DMS114 treated with DMSO at 0.1 percent for 48 hours (cell line): Measurements from ENCODE around the gene OSBPL2.

Experiments used
- DNase-seq: peaks from one replicate; lab custom pipeline; 2025; ENCODE audit not compliant: unreplicated experiment; lab: John Stamatoyannopoulos, UW

OSBPL2 gene

DNA sequence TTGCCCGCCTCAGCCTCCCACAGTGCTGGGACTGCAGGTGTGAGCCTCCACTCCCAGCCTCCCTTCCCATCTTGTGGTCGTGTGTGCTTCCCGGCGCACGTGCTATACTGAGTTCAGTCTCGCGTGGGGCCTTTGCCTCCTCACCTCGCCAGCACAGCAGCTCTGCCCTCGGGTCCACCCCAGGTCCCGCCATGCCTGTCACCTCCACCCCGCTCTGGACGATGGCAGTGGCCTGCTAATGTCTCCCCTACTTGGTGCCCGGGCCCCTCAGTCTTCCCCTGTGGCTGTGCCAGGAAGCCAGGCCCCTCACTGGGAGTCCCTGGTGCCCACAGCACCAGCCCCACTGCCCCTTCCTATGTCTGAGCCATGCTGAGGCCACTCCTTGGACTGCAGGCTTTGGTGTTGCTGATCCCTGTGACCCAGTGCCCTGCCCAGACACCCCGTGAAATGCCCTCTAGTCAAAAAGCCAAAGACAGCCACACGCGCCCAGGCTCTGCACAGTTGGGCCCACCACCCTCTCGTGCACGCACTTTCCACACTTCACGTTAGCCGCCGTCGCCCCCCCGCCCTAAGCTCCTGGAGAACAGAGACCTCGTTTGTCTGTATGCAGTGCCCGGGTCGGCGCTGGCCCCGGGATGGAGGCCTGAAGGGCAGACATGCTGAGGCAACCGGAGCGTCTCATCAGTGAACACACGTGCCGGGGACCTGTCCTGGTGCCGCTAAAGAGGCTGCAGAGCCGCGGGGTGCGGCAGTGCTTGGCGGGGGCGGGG, 32.5 kb upstream of the OSBPL2 start:
- DNase-seq, result no peak

GRCh38 chr20:62206388-62206775, 31.9 kb upstream of the OSBPL2 start:
- DNase-seq, result no peak

DNA sequence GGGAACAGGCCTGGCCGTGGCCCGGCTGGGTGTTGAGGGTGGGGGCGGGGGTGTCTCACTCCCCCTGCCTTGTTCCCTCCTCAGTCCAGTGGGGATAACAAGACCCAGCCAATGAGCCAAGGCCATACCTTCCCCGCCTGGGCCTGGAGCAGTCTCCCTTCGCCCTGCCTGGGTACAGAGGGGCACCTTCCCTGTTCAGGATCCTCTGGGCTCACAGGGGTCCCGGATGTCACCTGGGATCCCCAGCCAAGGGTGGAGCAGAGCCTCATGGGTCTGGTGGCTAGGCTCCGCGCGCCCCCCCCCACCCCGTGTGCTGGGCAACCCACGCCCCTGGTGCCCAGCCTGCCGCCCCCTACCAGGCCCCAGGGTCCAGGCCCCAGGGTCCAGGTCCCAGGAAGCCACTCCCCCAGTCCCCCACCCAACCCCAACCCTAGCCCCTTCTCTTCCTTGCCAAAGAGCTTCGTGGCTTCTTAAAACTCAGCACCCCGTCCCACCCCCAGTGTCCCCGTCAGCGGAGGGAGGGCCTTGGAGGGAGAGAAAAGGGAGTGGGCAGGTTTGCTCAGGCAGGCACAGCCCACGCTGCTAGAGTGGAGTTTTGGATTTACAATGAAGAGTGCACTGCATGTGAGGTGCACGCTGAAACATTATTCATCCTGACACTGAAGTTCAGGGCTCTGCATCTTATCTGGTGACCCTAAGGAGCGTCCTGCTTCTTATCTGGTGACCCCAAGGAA, 30.1 kb upstream of the OSBPL2 start:
- DNase-seq, result no peak

GRCh38 chr20:62208795-62209755, 29.2 kb upstream of the OSBPL2 start:
- no peak for DNase-seq

DNA sequence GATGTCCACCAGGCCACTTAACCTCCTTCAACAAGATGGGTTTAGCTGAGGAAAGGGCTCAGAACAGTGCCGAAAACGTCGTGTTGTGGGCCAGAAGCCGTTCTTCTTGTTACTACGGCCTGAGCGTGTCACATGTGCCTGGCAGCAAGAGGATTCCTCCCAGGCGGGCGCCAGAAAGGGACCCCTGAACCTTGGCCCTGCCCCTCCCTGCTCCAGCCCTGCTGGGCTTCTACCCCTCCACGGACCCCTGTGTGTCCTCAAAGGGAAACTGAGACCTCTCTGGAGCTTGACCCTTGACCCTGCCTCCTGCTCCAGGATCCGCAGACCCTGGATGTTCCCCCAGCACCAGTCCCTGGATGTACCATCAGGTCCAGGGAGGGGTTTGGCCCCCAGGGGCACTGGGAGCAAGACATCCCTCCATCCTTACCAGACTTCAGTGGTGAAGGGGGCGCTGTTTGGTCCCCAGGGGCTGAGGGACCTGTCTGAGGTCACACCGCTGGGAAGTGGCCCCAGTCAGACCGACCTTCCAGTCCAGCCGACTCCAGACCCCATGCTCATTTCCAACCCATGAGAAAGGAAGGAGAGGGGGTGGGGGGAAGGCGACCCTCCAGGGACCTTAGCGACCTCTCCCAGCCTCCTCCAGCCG, 28.3 kb upstream of the OSBPL2 start:
- DNase-seq, result no peak

DNA sequence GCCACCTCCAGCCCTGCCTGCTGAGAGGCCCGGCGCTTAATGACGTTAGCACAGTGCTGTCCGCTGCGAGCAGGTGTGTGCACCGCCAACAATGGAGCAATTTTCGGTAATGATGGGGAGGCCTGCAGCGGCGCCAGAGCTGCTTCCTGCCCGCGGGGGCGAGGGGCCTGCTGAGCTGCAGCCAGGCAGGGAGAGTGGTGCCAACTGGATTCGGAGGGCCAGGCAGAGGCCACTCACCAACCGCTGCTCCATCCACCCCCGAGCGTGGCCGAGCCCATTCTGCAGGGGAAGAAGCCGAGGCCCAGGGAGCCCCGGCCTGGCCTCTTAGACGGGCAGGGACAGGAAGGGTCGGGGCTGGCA, 27.8 kb upstream of the OSBPL2 start:
- no peak for DNase-seq

DNA sequence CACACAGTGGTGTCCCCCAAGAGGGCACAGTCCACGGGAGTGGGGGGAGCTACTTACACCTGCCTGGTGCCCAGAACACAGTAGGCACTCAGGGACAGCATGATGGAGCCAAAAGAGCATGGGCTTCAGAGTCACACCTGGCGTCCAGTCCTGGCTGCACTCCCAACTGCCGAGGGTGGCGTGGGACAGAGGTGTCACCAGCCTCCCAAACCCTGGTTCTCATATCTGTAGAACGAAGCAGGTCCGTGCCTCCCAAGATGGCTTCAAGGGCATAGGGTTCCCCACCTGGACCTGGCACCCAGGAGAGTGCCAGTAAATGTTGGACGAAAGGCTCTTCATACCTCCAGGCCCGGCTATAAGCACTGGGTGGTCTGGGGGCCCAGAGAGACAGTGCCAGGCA, 27.1 kb upstream of the OSBPL2 start:
- no peak for DNase-seq

DNA sequence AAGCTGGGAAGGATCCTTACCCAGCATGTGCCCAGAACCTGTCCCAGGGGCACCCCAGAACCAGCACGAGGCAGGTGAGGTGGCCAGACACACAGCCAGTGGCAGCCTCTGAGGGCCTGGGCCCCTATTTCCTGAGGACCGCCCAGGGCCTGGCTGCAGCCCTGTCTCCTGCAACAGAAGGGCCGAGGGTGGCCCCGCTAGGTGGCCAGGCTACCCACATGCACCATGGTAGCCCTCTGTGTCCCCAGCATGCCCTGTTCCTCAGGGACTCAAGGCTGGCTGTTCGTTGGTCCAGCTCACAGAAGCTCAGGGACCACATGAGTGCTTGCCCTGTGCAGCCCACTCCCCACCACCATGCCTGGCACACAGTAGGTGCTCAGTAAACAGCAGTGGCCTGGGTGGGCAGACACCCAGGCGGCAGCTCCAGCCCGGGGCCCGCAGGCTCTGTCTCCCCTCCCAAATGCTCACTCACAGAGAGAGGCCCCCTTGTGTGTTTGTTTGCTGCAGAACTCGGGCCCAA, 26.5 kb upstream of the OSBPL2 start:
- DNase-seq, result no peak

DNA sequence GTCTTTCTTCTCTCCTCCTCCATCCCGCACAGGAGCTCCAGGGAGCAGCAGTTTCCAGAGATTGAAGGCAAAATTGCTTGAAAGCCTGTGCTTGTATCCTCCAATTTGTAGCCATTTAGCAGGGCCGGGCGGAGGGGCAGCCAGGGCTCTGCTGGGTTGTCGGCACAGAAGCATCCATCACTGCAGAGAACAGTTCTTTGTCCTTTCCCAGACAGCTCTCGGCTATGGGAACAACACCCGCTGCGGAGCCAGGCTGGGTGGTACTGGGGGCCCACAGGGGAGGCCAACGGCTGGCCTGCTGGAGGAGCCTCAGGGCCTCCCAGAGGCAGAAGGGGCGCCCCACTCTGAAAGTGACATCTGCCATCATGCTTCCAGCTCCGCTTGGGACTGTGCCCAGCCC, 26.0 kb upstream of the OSBPL2 start:
- no peak for DNase-seq

DNA sequence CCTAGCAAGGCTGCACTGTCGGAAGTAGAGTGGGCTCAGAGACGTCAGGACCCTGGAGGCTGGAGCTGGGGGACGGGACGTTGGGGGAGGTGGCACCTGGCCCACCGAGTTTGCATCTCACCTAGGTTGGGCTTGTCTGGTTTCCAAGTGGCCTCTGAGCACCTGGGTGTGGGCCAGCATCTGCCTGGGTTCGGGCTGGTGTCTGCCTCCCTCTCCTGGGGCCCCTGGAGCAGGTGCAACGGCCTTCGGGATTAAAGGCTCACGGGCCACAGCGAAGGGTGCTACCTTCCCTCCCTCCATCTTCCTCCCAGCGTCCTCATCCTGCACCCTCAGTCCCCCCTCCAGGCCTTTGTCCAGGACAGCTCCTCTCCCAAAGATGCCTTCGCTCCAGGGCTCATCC, 24.3 kb upstream of the OSBPL2 start:
- DNase-seq, result no peak

DNA sequence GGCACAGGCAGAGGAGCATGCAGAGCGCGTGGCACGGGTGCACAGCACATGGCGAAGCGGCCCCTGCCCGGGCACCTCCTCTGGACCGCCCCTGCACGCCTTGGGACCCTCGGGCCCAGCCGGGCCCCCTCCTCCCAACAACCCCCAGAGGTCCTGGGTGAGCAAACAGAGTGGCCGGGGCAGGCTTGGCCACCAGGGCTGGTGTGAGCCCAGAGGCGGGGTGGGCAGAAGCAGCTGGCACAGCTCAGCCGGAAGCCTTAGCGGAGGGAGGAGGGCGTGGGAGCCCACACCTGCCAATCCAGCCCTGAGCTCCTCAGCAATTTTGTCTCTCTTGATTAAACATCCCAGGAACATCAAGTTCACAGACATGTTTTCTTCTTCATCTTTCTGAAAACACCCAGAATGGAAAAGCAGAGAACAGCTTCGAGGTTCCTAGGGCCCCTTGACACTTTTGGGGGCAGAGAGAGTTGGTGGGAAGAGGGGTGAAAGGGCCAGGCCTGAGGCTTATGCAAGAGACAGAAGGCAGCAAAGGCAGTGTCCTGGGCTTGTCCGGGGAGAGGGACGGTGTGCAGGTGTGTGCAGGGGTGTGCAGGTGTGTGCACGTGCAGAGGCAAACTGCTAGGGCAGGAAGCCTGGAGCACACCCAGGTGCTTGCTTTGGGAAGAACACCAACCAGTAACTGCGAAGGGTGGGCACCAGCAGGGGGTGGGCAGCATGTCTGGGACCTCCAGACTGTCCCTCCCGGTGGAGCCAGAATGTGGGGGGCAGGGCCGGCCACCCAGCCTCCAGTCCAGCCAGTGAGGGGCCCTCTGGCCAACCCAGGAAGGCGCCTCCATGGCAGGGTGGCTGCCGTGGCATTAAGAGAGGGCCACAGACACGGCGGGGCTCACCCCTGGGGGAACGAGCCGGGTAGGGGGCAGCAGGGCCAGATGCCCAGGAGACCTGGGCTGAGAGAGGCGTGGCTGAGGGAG, 23.0 kb upstream of the OSBPL2 start:
- no peak for DNase-seq

- DNase-seq, result no peak
These were observed 22.2 kb upstream of the OSBPL2 start for GRCh38 chr20:62215991-62216635.

- DNase-seq, result no peak
These were observed 21.4 kb upstream of the OSBPL2 start for GRCh38 chr20:62216636-62217566.

- DNase-seq, result no peak
These were observed 20.2 kb upstream of the OSBPL2 start for GRCh38 chr20:62217913-62218773.

DNA sequence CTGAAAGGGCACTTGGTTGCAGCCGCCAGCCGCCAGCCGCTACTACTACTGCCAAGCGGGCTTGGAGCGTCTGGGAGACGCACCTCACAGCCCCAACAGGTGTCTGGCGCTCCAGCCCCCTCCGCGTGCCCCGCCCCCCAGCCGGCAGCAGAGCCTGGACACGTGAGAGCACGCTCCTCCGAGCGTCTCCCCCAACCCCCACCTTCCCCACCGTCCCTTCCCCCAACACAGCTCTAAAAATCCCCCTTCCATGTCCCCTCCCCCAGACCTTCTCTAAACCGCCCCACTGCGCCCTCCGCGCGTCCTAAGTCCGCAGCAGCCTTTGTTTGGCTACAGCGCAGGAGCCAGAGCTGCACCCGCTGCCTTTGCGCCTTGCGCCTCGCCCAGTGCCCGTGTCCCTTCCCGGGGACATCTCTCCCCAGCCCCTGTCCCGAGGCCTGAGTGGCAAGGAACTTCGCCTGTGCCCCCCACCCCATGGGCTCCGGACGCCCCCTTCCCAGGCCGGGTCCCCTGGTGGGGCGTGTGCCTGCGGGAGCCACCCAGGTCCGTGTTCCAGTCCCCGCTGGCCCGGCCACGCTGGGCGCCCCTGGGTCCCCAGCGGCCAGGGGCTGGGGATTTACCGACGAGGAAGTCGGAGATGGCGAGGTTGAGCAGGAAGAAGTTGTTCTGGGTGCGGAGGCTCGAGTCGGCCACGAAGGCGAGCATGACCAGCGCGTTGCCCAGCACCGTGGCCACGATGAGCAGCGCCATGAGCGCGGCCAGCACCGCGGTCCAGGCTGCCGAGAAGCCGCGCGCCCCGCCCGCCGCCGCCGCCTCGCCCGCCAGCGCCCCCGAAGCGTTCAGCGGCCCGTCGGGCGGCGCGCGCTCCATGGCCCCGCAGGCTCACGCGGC, 19.0 kb upstream of the OSBPL2 start:
- no peak for DNase-seq

DNA sequence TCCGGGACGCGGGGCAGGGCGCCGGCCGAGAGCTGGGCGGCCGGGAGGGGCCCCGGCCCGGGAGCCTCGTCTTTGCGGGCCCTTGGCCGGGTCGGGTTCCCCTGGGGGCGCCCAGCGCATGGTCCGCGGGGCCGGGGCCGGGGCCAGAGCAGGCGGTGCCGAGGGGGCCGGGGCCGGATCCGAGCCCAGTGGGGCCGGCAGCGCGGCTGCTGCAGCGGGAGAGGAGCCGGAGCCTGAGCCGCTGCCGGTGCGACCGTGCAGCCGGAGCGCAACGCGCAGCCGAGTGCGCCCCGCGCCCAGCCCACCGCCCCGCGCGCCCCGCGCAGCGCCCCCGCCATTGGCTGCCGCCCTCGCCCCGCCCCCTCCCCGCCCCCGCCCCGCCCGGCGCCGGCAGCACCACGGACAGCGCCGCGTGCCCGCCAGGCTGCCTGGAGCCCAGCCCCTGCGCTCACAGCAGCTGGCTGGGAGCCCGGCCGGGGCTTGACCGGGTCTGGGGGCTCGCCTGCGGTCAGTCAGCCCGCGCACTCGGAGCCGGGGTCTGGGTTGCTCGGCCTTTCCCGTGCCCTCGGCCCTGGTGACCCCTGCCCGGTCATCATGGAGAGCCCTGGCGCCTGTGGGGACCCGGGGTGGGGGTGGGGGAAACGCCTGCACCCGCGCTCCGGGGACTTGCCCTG, 18.2 kb upstream of the OSBPL2 start, which contains the start of gene HRH3:
Gene HRH3 (minus strand): TSS at position 287 of the 674 bp plus-strand sequence. CDS start 308 bp downstream, outside the sequence.
- DNase-seq, result no peak
